ENCODE results near the gene RNF150.

- TF ChIP-seq CTCF (conservative IDR thresholded peaks at IDR 0.05; ENCODE audit: low read depth, low read length) = no peak
- TF ChIP-seq EZH2 (IDR thresholded peaks at IDR 0.05; ENCODE audit: borderline replicate concordance, low read depth, low read length, poor library complexity, severe bottlenecking) = no peak
These were observed 20.7 kb upstream of the RNF150 start for GRCh38 chr4:141153751-141154510.

Data from A673 (cell line).